ENCODE data around the gene GNG4.
A peak's percentile ranks its signal among the peaks of the same experiment; 100 is the strongest.

The GNG4 gene

DNA sequence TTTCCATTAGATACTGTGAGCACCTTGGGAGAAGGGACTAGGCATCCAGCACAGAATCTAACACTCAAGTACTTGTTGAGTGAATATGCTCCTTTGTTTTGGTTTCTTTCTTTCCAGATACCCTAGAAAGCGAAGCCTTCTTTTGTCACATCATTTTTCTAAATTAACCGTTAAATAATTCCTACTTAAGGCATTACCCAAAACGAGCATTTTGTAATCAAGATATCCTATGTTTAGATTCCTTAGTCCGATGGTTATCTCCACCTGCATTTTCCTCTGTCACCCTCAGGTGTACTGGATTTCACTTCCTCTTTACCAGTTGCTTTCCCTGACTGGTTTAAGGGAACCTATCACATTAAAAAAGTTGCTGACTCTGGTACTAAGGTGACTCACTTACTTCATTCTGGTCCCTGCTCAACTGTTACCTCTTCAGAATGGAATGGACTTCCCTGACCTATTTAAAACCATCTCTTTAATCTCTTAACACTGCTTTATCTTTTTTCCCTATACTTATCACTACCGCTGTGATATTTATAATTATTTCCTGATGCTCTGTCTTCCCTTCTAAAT is 148.5 kb downstream of the GNG4 start:
- peaks cover 70% of the 10 kb centered on the region for H3K79me2 ChIP-seq (ENCODE audit: insufficient read depth, low read length)
- peaks cover 15% of the 10 kb centered on the region for H4K20me1 ChIP-seq (ENCODE audit: insufficient read depth, low read length, poor library complexity, severe bottlenecking)
- peaks cover 34% of the 10 kb centered on the region for H3K4me1 ChIP-seq (ENCODE audit: insufficient read depth, low read length, poor library complexity, severe bottlenecking)
- H3K9ac ChIP-seq (ENCODE audit: low read depth, low read length, poor library complexity, severe bottlenecking): no peak overlapping the region
- 0 out of 2 replicates have a peak, but pooled peaks cover 3% of the 10 kb centered on the region for H3F3A ChIP-seq (ENCODE audit: low read depth)
- no peaks in the 10 kb centered on the region for H3K9me2 ChIP-seq (replicated peaks; ENCODE audit: low read depth, low read length)
- H3K4me3 ChIP-seq (ENCODE audit: low read length, poor library complexity, severe bottlenecking): peak overlapping the region; percentile 26
- no peak overlapping the region for H2AFZ ChIP-seq (ENCODE audit: low read length)
- no peaks in the 10 kb centered on the region for H3K36me3 ChIP-seq (ENCODE audit: insufficient read depth, low read length)
- H3K27me3 ChIP-seq (ENCODE audit: insufficient read depth, low read length, poor library complexity, severe bottlenecking): no peaks in the 10 kb centered on the region
- H3K9me3 ChIP-seq (ENCODE audit: insufficient read depth, low read depth, low read length): no peaks in the 10 kb centered on the region
- peak overlapping the region; percentile 85 for H3K4me2 ChIP-seq (ENCODE audit: low read depth, low read length, poor library complexity, severe bottlenecking)
- TF ChIP-seq, protein P1, sequence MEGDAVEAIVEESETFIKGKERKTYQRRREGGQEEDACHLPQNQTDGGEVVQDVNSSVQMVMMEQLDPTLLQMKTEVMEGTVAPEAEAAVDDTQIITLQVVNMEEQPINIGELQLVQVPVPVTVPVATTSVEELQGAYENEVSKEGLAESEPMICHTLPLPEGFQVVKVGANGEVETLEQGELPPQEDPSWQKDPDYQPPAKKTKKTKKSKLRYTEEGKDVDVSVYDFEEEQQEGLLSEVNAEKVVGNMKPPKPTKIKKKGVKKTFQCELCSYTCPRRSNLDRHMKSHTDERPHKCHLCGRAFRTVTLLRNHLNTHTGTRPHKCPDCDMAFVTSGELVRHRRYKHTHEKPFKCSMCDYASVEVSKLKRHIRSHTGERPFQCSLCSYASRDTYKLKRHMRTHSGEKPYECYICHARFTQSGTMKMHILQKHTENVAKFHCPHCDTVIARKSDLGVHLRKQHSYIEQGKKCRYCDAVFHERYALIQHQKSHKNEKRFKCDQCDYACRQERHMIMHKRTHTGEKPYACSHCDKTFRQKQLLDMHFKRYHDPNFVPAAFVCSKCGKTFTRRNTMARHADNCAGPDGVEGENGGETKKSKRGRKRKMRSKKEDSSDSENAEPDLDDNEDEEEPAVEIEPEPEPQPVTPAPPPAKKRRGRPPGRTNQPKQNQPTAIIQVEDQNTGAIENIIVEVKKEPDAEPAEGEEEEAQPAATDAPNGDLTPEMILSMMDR (conservative IDR thresholded peaks at IDR 0.05; ENCODE audit: low read length): no peak
- TF ChIP-seq EZH2phosphoT487 (IDR thresholded peaks at IDR 0.05; ENCODE audit: borderline replicate concordance): no peak

Measured in Loucy (cell line).